Neuronal stem cell (in vitro differentiated cells): ENCODE measurements around the gene UQCC5.
A peak's percentile ranks its signal among the peaks of the same experiment; 100 is the strongest.
"Not testable (repeated sequence)": the region's sequence is repeated elsewhere in the genome, so short reads cannot be mapped to it uniquely, and the experiment has no call there.

Source experiments
- DNase-seq: peaks from one replicate; pipeline ENCODE4 v3.0.0-alpha.2; 2013; ENCODE audit warnings: low spot score
- H2AFZ ChIP-seq: one replicate; pipeline ENCODE4 v1.6.1; 2013; ENCODE audit warnings: mild to moderate bottlenecking, low read length, inconsistent platforms
- H2AK5ac ChIP-seq: 2 replicates; pipeline ENCODE4 v1.6.1; 2013; ENCODE audit warnings: low read depth, mild to moderate bottlenecking, inconsistent platforms, low read length, moderate library complexity, mixed read lengths
- H2BK120ac ChIP-seq: 2 replicates; pipeline ENCODE4 v1.6.1; 2013; ENCODE audit warnings: low read depth, mild to moderate bottlenecking, inconsistent platforms, low read length, moderate library complexity, mixed read lengths
- H2BK12ac ChIP-seq: one replicate; pipeline ENCODE4 v1.6.1; 2013; ENCODE audit warnings: low read length, inconsistent platforms
- H2BK15ac ChIP-seq: 2 replicates; pipeline ENCODE4 v1.6.1; 2013; ENCODE audit warnings: mild to moderate bottlenecking, low read length, inconsistent platforms, mixed read lengths
- H2BK5ac ChIP-seq: one replicate; pipeline ENCODE4 v1.6.1; 2013; ENCODE audit warnings: inconsistent platforms, mild to moderate bottlenecking, low read length, moderate library complexity
- H3K14ac ChIP-seq: one replicate; pipeline ENCODE4 v1.6.1; 2013; ENCODE audit warnings: low read length, inconsistent platforms
- H3K18ac ChIP-seq: 2 replicates; pipeline ENCODE4 v1.6.1; 2013; ENCODE audit warnings: low read length, inconsistent platforms
- H3K23ac ChIP-seq: 2 replicates; pipeline ENCODE4 v1.6.1; 2013; ENCODE audit warnings: low read depth, mild to moderate bottlenecking, mixed read lengths, low read length, inconsistent platforms; ENCODE audit not compliant: poor library complexity
- H3K27ac ChIP-seq: replicated peaks from 3 replicates; pipeline ENCODE4 v1.5.1; 2013; ENCODE audit warnings: low read length, inconsistent platforms
- H3K27me3 ChIP-seq, 3 experiments: 2 replicates each; pipeline ENCODE4 v1.6.1; 2013; ENCODE audit warnings: low read length in 3 of 3, mild to moderate bottlenecking in 2 of 3, inconsistent platforms in 1 of 3, low read depth in 1 of 3, mixed read lengths in 1 of 3, moderate library complexity in 1 of 3; ENCODE audit not compliant: control insufficient read depth in 3 of 3, insufficient read depth in 3 of 3
- H3K36me3 ChIP-seq, 2 donors: replicated peaks in 1 of 2; 2 replicates each; pipeline ENCODE4 v1.6.1; 2013; ENCODE audit warnings: low read length in 2 of 2; ENCODE audit not compliant: control insufficient read depth in 2 of 2, insufficient read depth in 2 of 2
- H3K4ac ChIP-seq: 2 replicates; pipeline ENCODE4 v1.6.1; 2013; ENCODE audit warnings: inconsistent platforms, mild to moderate bottlenecking, low read length, moderate library complexity
- H3K4me1 ChIP-seq, 2 donors: 1 replicate in 1 of 2; 2 replicates in 1 of 2; pipeline ENCODE4 v1.6.1; 2013; ENCODE audit warnings: low read length in 2 of 2, low read depth in 1 of 2; ENCODE audit not compliant: control insufficient read depth in 2 of 2, insufficient read depth in 1 of 2
- H3K4me2 ChIP-seq: one replicate; pipeline ENCODE4 v1.6.1; 2013; ENCODE audit warnings: mild to moderate bottlenecking, low read length, inconsistent platforms; ENCODE audit not compliant: insufficient read depth, poor library complexity, severe bottlenecking
- H3K4me3 ChIP-seq, 2 donors: 2 replicates each; pipeline ENCODE4 v1.5.1; 2013; ENCODE audit warnings: low read length in 2 of 2, mild to moderate bottlenecking in 2 of 2, inconsistent platforms in 1 of 2, moderate library complexity in 1 of 2
- H3K79me1 ChIP-seq: one replicate; pipeline ENCODE4 v1.6.1; 2013; ENCODE audit warnings: low read depth, mild to moderate bottlenecking, inconsistent platforms, low read length, moderate library complexity
- H3K9ac ChIP-seq: one replicate; pipeline ENCODE4 v1.6.1; 2013; ENCODE audit warnings: mild to moderate bottlenecking, low read depth, low read length, inconsistent platforms; ENCODE audit not compliant: poor library complexity
- H3K9me3 ChIP-seq, 2 donors: replicated peaks in 1 of 2; 2 replicates each; pipeline versions ENCODE3 to v1.6.1; 2013; ENCODE audit warnings: low read length in 2 of 2, mild to moderate bottlenecking in 2 of 2, inconsistent platforms in 1 of 2, low read depth in 1 of 2, mixed read lengths in 1 of 2, moderate library complexity in 1 of 2; ENCODE audit not compliant: control insufficient read depth in 2 of 2, insufficient read depth in 1 of 2
- H4K8ac ChIP-seq: one replicate; pipeline ENCODE4 v1.6.1; 2013; ENCODE audit warnings: low read depth, mild to moderate bottlenecking, inconsistent platforms, low read length, moderate library complexity
- H4K91ac ChIP-seq: one replicate; pipeline ENCODE4 v1.6.1; 2013; ENCODE audit warnings: low read length, low read depth, mild to moderate bottlenecking, inconsistent platforms; ENCODE audit not compliant: poor library complexity
- WGBS, 2 donors: extraction: QIAGEN DNeasy Blood & Tissue Kit; methylation state at CpG; one replicate each; pipeline ENCODE4 v1.1.7; 2013; ENCODE audit warnings: missing lambda C conversion rate in 2 of 2, mixed read lengths in 1 of 2; ENCODE audit not compliant: insufficient read length in 2 of 2, insufficient replicate concordance in 1 of 2; ENCODE audit errors: extremely low coverage in 2 of 2; 5-methylcytosine and 5-hydroxymethylcytosine counted together

The UQCC5 gene

GRCh38 chr3:52526671-52527038, 9.8 kb upstream of the UQCC5 start:
- H3K27me3 ChIP-seq, H3K4ac ChIP-seq, H3K4me3 ChIP-seq, H3K9me3 ChIP-seq, H2BK12ac ChIP-seq, H3K23ac ChIP-seq, H3K4me2 ChIP-seq, H3K27ac ChIP-seq, H2BK120ac ChIP-seq, H3K9ac ChIP-seq, H3K14ac ChIP-seq, H4K8ac ChIP-seq, H2BK5ac ChIP-seq, H2BK15ac ChIP-seq, H2AK5ac ChIP-seq, DNase-seq, H2AFZ ChIP-seq, H3K18ac ChIP-seq, H4K91ac ChIP-seq: not testable (repeated sequence)
- H3K4me1 ChIP-seq = peaks cover 11 to 25% of the 10 kb centered on the region in 2 donors
- H3K36me3 ChIP-seq = peaks cover 57% of the 10 kb centered on the region in 2 donors
- peaks cover 16% of the 10 kb centered on the region for H3K79me1 ChIP-seq
- no CpG with 5 or more reads among the region's 5 CpGs for WGBS, 2 donors

- DNase-seq = no peak
Measured at GRCh38 chr3:52527039-52527731, 9.2 kb upstream of the UQCC5 start.

GRCh38 chr3:52527732-52528585, 8.4 kb upstream of the UQCC5 start:
- Histone ChIP-seq H3K23ac (peak overlapping the region; percentile 75), H3K36me3 (peaks cover 54 to 59% of the 10 kb centered on the region in 2 donors)
- WGBS, 2 donors = no CpG with 5 or more reads among the region's 18 CpGs

More at GRCh38 chr3:52527039-52527731, 9.2 kb upstream of the UQCC5 start:
- Histone ChIP-seq H2AFZ (no peak overlapping the region), H3K18ac (peak overlapping the region; percentile 16), H3K79me1 (peaks cover 21% of the 10 kb centered on the region), H3K9me3 (no peaks in the 10 kb centered on the region), H2BK5ac (no peak overlapping the region), H3K4me3 (no peak overlapping the region), H3K36me3 (peaks cover 57 to 59% of the 10 kb centered on the region in 2 donors), H3K27ac (no peak overlapping the region), H3K4ac (no peak overlapping the region), H3K23ac (peak overlapping the region; percentile 75), H2BK15ac (no peak overlapping the region), H3K9ac (no peak overlapping the region), H4K91ac (no peak overlapping the region), H2BK120ac (no peak overlapping the region), H3K27me3 (no peaks in the 10 kb centered on the region), H3K14ac (no peak overlapping the region), H3K4me2 (no peak overlapping the region), H4K8ac (no peak overlapping the region), H2BK12ac (no peak overlapping the region), H2AK5ac (no peak overlapping the region), H3K4me1 (peaks cover 16 to 28% of the 10 kb centered on the region in 2 donors)
- no CpG with 5 or more reads among the region's 14 CpGs for WGBS, 2 donors

More at GRCh38 chr3:52527732-52528585, 8.4 kb upstream of the UQCC5 start:
- H4K91ac ChIP-seq = no peak overlapping the region
- no peak overlapping the region for H2BK5ac ChIP-seq
- no peak overlapping the region for H2BK120ac ChIP-seq
- no peak overlapping the region for H3K14ac ChIP-seq
- H4K8ac ChIP-seq = no peak overlapping the region
- no peak overlapping the region for H3K18ac ChIP-seq
- no peak overlapping the region for H3K4ac ChIP-seq
- H2AFZ ChIP-seq = no peak overlapping the region
- DNase-seq = no peak
- H3K9me3 ChIP-seq = no peaks in the 10 kb centered on the region
- no peak overlapping the region for H2BK15ac ChIP-seq
- peak overlapping the region; percentile 1 for H3K9ac ChIP-seq
- peaks cover 22 to 32% of the 10 kb centered on the region in 2 donors for H3K4me1 ChIP-seq
- H2AK5ac ChIP-seq = no peak overlapping the region
- no peak overlapping the region for H2BK12ac ChIP-seq
- no peak overlapping the region for H3K4me2 ChIP-seq
- peak overlapping the region in 1 of 2 donors; percentile 32 for H3K4me3 ChIP-seq
- no peak overlapping the region for H3K27ac ChIP-seq
- H3K79me1 ChIP-seq = peaks cover 22% of the 10 kb centered on the region
- no peaks in the 10 kb centered on the region for H3K27me3 ChIP-seq
